ENCODE results near the gene CACNA1H.

DNA sequence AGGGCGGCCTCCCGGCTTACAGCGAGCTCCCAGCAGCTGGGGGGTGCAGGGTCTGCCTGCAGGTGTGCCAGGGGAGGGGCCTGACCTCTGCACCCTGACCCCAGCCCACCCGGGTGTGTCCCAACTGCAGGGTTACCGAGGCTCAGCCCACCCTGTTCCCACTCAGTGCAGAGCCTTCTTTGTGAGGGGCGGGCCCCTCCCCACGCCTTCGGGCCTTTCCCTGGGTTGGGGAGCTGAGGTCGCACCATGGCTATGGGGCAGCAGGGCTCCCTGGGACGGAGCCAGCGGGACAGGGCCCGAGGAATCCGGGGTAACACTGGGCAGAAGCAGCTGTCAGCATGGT lies 17.1 kb downstream of the CACNA1H start:
- TF ChIP-seq POLR2A (IDR thresholded peaks at IDR 0.05; ENCODE audit: low read depth, low read length) = no peak
- no peak for TF ChIP-seq POLR2AphosphoS5 (IDR thresholded peaks at IDR 0.05; ENCODE audit: low read depth, low read length)
